Choroid plexus epithelial cell (primary cell): ENCODE measurements around the gene CHKB.

Source experiments
- DNase-seq: peaks from one replicate; pipeline ENCODE4 v3.0.0-alpha.2; 2010; ENCODE audit warnings: low read depth
- H3K4me3 ChIP-seq: 2 replicates; pipeline ENCODE4 v1.5.1; 2011; ENCODE audit warnings: low read depth, mild to moderate bottlenecking, control low read depth, low read length, moderate library complexity
- CTCF ChIP-seq: conservative IDR thresholded peaks from 2 replicates; pipeline ENCODE4 v1.5.1; 2011; ENCODE audit warnings: low read depth, mild to moderate bottlenecking, control low read depth, inconsistent platforms, low read length, moderate library complexity

Gene CHKB

GRCh38 chr22:50530877-50531545 is 51.6 kb downstream of the CHKB start:
- no peak for TF ChIP-seq CTCF
- peak overlapping the region; percentile 62 for H3K4me3 ChIP-seq
- peak; percentile 90 for DNase-seq

- no peak for DNase-seq
- H3K4me3 ChIP-seq: peak overlapping the region; percentile 62
Observed at GRCh38 chr22:50530580-50530876, 52.1 kb downstream of the CHKB start.

GRCh38 chr22:50529897-50530579 is 52.6 kb downstream of the CHKB start, which contains the start of gene TYMP:
Gene TYMP, minus strand, starts transcription at chr22:50530012. Its CDS starts 303 bp downstream, at chr22:50529709.
- DNase-seq: peak; percentile 85
- no peak for TF ChIP-seq CTCF
- H3K4me3 ChIP-seq: peak within 1 kb of the TSS; percentile 62

More at GRCh38 chr22:50530580-50530876, 52.1 kb downstream of the CHKB start:
- TF ChIP-seq CTCF: no peak

- no peak for TF ChIP-seq CTCF
- DNase-seq: no peak
- peak overlapping the region; percentile 62 for H3K4me3 ChIP-seq
Observed at GRCh38 chr22:50529416-50529896, 53.2 kb downstream of the CHKB start.
